GM12878 (cell line): ENCODE data around the gene SLC28A1. TPM values are rescaled to one million over a fixed set of nuclear protein-coding genes. Genes with fewer than 3 reads are reported as not detected.

Experiments used
- ATAC-seq: fragments of 200-7000 bp; cut with Tn5 transposase; 3 replicates; pipeline ENCODE4 v1.9.1; 2020; ENCODE audit warnings: mild to moderate bottlenecking, moderate library complexity
- BruUV-seq: library from RNA; stranded (reverse); fragments of 400-500 nt; replicated peaks from 2 replicates; lab custom pipeline; 2021; lab: Mats Ljungman, UMichigan
- CTCF ChIA-PET: fragments of 300-600 bp; sonication (Branson Sonifier 250); formaldehyde crosslinking; extraction: SDS; loops from one replicate; lab custom pipeline; 2021; ENCODE audit warnings: inconsistent platforms; lab: Yijun Ruan, JAX
- POLR2A ChIA-PET: fragments of 350-600 bp; formaldehyde crosslinking; extraction: SDS; loops from one replicate; lab custom pipeline; 2021; ENCODE audit warnings: inconsistent platforms; lab: Charles Lee
- RAD21 ChIA-PET: fragments of 300-600 bp; sonication (Branson Sonifier 250); formaldehyde crosslinking; loops from one replicate; lab custom pipeline; 2023; ENCODE audit warnings: antibody characterized with exemption; ENCODE audit not compliant: unreplicated experiment; lab: Charles Lee
- SMC1A ChIA-PET: fragments of 300-600 bp; sonication (Branson Sonifier 250); formaldehyde crosslinking; loops from one replicate; lab custom pipeline; 2023; ENCODE audit not compliant: unreplicated experiment, uncharacterized antibody; lab: Charles Lee
- DNase-seq: peaks from one replicate; pipeline ENCODE4 v3.0.0-alpha.2; 2011; ENCODE audit warnings: low read depth, low spot score
- FAIRE-seq: peaks from 3 replicates; lab custom pipeline; 2011; peaks lifted over from hg19 to GRCh38; lab: Jason Lieb, UNC
- H2AFZ ChIP-seq: 2 replicates; pipeline ENCODE4 v1.6.0; 2011; ENCODE audit warnings: low read depth, low read length, control low read depth; ENCODE audit not compliant: control insufficient read depth
- H3K27ac ChIP-seq: 2 replicates; pipeline ENCODE4 v1.5.1; 2011; ENCODE audit warnings: control low read depth; ENCODE audit not compliant: control insufficient read depth, insufficient read depth
- H3K27me3 ChIP-seq, 2 experiments: replicated peaks in 1 of 2; 2 replicates each; pipeline versions ENCODE4 v1.6.0 to v1.6.1; 2011; ENCODE audit warnings: low read length in 1 of 2; ENCODE audit not compliant: control insufficient read depth in 2 of 2, insufficient read depth in 2 of 2
- H3K36me3 ChIP-seq, 2 experiments: 2 replicates each; pipeline ENCODE4 v1.5.1; 2011; ENCODE audit warnings: low read length in 1 of 2; ENCODE audit not compliant: control insufficient read depth in 2 of 2, insufficient read depth in 2 of 2
- H3K4me1 ChIP-seq: 2 replicates; pipeline ENCODE4 v1.6.1; 2011; ENCODE audit warnings: mild to moderate bottlenecking, low read length, moderate library complexity, mixed read lengths; ENCODE audit not compliant: control insufficient read depth, insufficient read depth
- H3K4me2 ChIP-seq: 2 replicates; pipeline ENCODE4 v1.6.0; 2011; ENCODE audit warnings: control low read depth; ENCODE audit not compliant: control insufficient read depth, insufficient read depth
- H3K4me3 ChIP-seq: fragments of 200-600 bp; sonication (generic); 2 replicates; pipeline ENCODE4 v1.5.1; 2016
- H3K79me2 ChIP-seq: 2 replicates; pipeline ENCODE4 v1.6.0; 2011; ENCODE audit warnings: low read length; ENCODE audit not compliant: control insufficient read depth, insufficient read depth
- H3K9ac ChIP-seq: 2 replicates; pipeline ENCODE4 v1.8.0; 2011; ENCODE audit warnings: low read length, control low read depth, mixed read lengths; ENCODE audit not compliant: control insufficient read depth, insufficient read depth
- H3K9me3 ChIP-seq: replicated peaks from 3 replicates; pipeline ENCODE4 v1.5.1; 2011; ENCODE audit warnings: mild to moderate bottlenecking, low read length; ENCODE audit not compliant: control insufficient read depth, insufficient read depth
- H4K20me1 ChIP-seq: 2 replicates; pipeline ENCODE4 v1.6.0; 2011; ENCODE audit not compliant: control insufficient read depth, insufficient read depth
- JUND ChIP-seq: IDR thresholded peaks from 2 replicates; pipeline ENCODE4 v1.6.1; 2012; ENCODE audit warnings: low read depth, mild to moderate bottlenecking, low read length, improper control_type of control experiment, moderate library complexity
- PKNOX1 ChIP-seq: fragments of 450-650 bp; IDR thresholded peaks from 2 replicates; pipeline ENCODE4 v1.6.1; 2016; ENCODE audit warnings: mild to moderate bottlenecking
- RAD21 ChIP-seq: IDR thresholded peaks from 2 replicates; pipeline ENCODE4 v1.6.1; 2011; ENCODE audit warnings: mild to moderate bottlenecking, low read depth, low read length, moderate library complexity; ENCODE audit not compliant: insufficient read depth
- WGBS: methylation state at CpG from one replicate; pipeline ENCODE4 v1.1.6; 2016; ENCODE audit warnings: low lambda C conversion rate; ENCODE audit not compliant: insufficient replicate concordance, insufficient coverage; ENCODE audit errors: missing lambda C conversion rate; 5-methylcytosine and 5-hydroxymethylcytosine counted together
- in situ Hi-C: fragments of 300-500 bp; cut with MboI; formaldehyde crosslinking; loops from 9 replicates; pipeline ENCODE4 v1.14.3; 2018; ENCODE audit warnings: mixed read lengths
- intact Hi-C: fragments of 100-400 bp; cut with micrococcal nuclease; formaldehyde crosslinking; loops from one replicate; pipeline ENCODE4 v1.14.2; 2022; ENCODE audit not compliant: unreplicated experiment
- polyA plus RNA-seq, 11 experiments: library from polyadenylated mRNA; depleted of rRNA in 4 of 11; unstranded in 6 of 11; stranded (reverse) in 5 of 11; fragments of >200 nt; fragmentation: Nextera tagmentation in 4 of 11; fragmentation: Illumina TruSeq in 1 of 11; extraction: Ambion mirVana in 4 of 11; extraction: Trizol in 1 of 11; gene quantifications; 1 replicate in 1 of 11; 2 replicates in 10 of 11; pipeline versions ENCODE4 v1.2.1 to v1.2.3, GENCODE V29; 2011 to 2016; ENCODE audit warnings: inconsistent platforms in 2 of 11, missing spikeins in 2 of 11, low read depth in 1 of 11
- total RNA-seq, 4 experiments: library from RNA; depleted of rRNA in 3 of 4; stranded (reverse); fragments of >200 nt in 3 of 4; fragmentation: Illumina TruSeq in 1 of 4; extraction: Trizol in 1 of 4; gene quantifications; 2 replicates each; pipeline versions ENCODE4 v1.2.1 to v1.2.3, GENCODE V29; 2013 to 2021

The SLC28A1 gene
- total and polyA plus RNA-seq, 10 of the 15 experiments (the other 5 are each of a cell fraction or from before 2014, with no cell fraction given): not detected

DNA sequence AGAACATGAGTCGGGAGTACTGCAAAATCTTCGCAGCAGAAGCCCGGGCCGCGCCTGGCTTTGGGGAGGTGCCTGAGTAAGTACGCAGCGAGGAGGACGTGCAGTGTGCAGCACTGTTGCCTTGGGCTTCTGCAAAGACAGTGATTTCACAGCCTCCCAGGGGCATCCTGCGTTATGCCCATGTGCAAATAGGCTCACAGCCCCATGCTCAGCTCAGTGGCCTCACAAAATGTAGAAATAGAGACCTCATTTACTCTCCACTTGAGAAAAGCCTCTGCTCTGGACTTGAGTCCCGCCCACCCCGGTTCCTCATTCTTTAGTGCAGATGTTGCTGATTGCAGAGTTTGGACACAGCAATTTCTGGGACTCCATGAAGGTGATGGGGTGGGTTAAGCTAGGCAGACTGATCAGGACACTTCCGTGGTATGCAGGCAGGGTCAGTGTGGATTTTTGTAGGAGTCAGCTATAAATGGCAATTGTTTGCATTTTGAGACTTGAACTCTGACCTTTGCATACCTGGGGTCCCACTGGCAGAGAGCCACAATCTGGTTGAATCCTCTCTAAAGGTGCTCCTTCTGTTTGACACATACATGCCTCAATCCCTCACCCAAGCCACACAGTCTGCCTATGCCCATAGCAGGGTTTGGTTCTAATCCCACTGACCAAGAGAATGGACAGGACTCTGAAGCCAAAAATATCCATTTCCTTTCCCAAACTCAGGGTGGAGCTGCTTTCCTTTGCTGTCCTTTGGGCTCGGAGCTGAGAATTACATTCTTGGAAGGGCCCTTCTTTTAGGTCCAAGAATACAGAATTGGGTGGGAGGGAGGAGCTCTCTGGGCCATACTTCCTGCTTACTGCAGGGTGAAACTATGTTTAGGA, 20.7 kb upstream of the SLC28A1 start (continued):
- no peak for TF ChIP-seq PKNOX1

- SMC1A ChIA-PET: interaction anchor here (0.6 to 3.1 kb wide), 5 partner anchors 13 to 64 kb away, joined by 3 to 11 read pairs (median 3); no protein-coding TSS in a partner anchor
- no peaks in the 10 kb centered on the region for H3K9me3 ChIP-seq
- ATAC-seq (no peak), DNase-seq (no peak)
- peaks cover 0 to 4% of the 10 kb centered on the region in 2 experiments; a peak in 3 of 4 replicates for H3K27me3 ChIP-seq
- no peak overlapping the region for H3K4me2 ChIP-seq
- no peak overlapping the region for H2AFZ ChIP-seq
- no peaks in the 10 kb centered on the region for H3K4me1 ChIP-seq
- CTCF ChIA-PET: interaction anchor here (0.6 to 1.8 kb wide), 4 partner anchors 10 to 1594 kb away, joined by 3 to 12 read pairs (median 4); no protein-coding TSS in a partner anchor
- H3K4me3 ChIP-seq: no peak overlapping the region
- in situ Hi-C loops (no loop called here), intact Hi-C loops (no loop called here)
- POLR2A ChIA-PET: no interaction called here
- no peaks in the 10 kb centered on the region for H3K79me2 ChIP-seq
- TF ChIP-seq JUND (no peak), RAD21 (no peak)
- TF ChIP-seq, all 136 proteins: peak for 0
- 32% methylated on average over 7 of the region's 7 CpGs for WGBS
- Histone ChIP-seq H3K9ac (no peak overlapping the region), H3K27ac (no peak overlapping the region), H4K20me1 (no peaks in the 10 kb centered on the region), H3K36me3 (no peaks in the 10 kb centered on the region)
- BruUV-seq: no TSS peak
- no peak for FAIRE-seq
- RAD21 ChIA-PET: interaction anchor here (0.7 to 1.7 kb wide), 3 partner anchors 13 to 266 kb away, joined by 3 to 7 read pairs (median 4); no protein-coding TSS in a partner anchor
These were observed 20.0 kb upstream of the SLC28A1 start for GRCh38 chr15:84864444-84864795.
